Esophagus squamous epithelium (tissue), 4 donors: Measurements from ENCODE around the gene PPP3CA.

Experiments used
- POLR2A ChIP-seq, 4 donors: fragments of 450-650 bp; IDR thresholded peaks; one replicate each; pipeline ENCODE4 v1.6.1; 2017; ENCODE audit warnings: antibody characterized with exemption in 4 of 4, mild to moderate bottlenecking in 4 of 4, moderate library complexity in 3 of 4
- TF ChIP-seq, protein P1 (sequence below), 6 experiments: fragments of 450-650 bp in 4 of 6; fragments of 200-600 bp in 2 of 6; sonication (generic) in 2 of 6; IDR thresholded peaks; one replicate each; pipeline ENCODE4 v1.5.1; 2016 to 2019; ENCODE audit warnings: antibody characterized with exemption in 6 of 6, mild to moderate bottlenecking in 4 of 6, moderate library complexity in 4 of 6

DNA sequence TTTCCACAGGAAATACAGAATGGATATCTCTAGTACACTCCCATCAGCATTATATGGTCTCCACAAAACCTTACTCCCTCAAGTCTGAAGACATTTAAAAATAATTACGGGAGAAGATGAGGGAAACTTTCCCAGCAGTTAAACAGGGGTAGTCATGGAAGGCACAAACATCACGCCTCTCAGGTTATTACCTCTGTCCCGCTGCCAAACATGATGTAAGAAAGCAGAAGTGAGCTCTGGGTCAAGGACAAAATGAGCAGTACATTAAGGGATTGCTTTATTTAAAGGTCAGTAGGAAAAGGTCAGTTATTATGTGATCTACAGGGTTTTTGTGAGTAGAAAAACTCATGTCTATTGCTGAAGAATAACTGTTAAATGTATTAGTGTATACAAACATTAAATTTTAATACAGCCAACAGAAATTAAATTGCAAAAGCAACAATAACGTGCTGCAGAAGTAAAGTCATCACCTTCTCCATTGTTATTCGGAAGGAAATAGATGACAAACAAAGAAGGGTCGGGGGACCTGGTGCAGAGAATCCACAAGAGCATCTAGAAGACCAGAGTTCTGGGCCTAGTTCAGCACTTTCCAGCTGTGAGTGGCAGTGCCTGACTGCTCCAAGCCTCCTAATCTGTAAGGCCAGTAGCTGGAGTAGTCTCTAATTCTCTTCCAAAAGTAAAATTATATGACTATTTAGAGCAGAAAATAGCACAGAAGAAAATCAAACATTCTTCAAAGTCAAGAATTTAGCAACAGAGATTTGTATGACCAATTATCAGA is 171.2 kb downstream of the PPP3CA start:
- TF ChIP-seq, protein P1, sequence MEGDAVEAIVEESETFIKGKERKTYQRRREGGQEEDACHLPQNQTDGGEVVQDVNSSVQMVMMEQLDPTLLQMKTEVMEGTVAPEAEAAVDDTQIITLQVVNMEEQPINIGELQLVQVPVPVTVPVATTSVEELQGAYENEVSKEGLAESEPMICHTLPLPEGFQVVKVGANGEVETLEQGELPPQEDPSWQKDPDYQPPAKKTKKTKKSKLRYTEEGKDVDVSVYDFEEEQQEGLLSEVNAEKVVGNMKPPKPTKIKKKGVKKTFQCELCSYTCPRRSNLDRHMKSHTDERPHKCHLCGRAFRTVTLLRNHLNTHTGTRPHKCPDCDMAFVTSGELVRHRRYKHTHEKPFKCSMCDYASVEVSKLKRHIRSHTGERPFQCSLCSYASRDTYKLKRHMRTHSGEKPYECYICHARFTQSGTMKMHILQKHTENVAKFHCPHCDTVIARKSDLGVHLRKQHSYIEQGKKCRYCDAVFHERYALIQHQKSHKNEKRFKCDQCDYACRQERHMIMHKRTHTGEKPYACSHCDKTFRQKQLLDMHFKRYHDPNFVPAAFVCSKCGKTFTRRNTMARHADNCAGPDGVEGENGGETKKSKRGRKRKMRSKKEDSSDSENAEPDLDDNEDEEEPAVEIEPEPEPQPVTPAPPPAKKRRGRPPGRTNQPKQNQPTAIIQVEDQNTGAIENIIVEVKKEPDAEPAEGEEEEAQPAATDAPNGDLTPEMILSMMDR (IDR thresholded peaks at IDR 0.05) = no peak
- TF ChIP-seq POLR2A (IDR thresholded peaks at IDR 0.05) = no peak
